AG04450 (cell line): Measurements from ENCODE around the gene USP1. TPM values are rescaled to one million over a fixed set of nuclear protein-coding genes. Genes with fewer than 3 reads are reported as not detected.

Source experiments
- CTCF ChIA-PET: fragments of 300-600, 350-600 bp; formaldehyde crosslinking; extraction: SDS; loops from one replicate; lab custom pipeline; 2022; ENCODE audit warnings: antibody characterized with exemption, inconsistent platforms; lab: Charles Lee
- POLR2A ChIA-PET: fragments of 350-600 bp; formaldehyde crosslinking; extraction: SDS; loops from one replicate; lab custom pipeline; 2021; ENCODE audit warnings: antibody characterized with exemption, inconsistent platforms; lab: Yijun Ruan, JAX
- DNase-seq: peaks from one replicate; pipeline ENCODE4 v3.0.0-alpha.2; 2011; ENCODE audit warnings: low read depth, low spot score
- H3K27ac ChIP-seq: one replicate; pipeline ENCODE4 v1.5.1; 2012; ENCODE audit warnings: low read depth, low read length, control low read depth
- H3K27me3 ChIP-seq: one replicate; pipeline ENCODE4 v1.6.0; 2012; ENCODE audit warnings: low read length; ENCODE audit not compliant: control insufficient read depth, insufficient read depth
- H3K4me3 ChIP-seq: 2 replicates; pipeline ENCODE4 v1.5.1; 2011; ENCODE audit warnings: mild to moderate bottlenecking, low read depth, low read length, control low read depth
- H3K9me3 ChIP-seq: 2 replicates; pipeline ENCODE4 v1.5.1; 2012; ENCODE audit warnings: low read length; ENCODE audit not compliant: control insufficient read depth, insufficient read depth
- CTCF ChIP-seq: IDR thresholded peaks from 2 replicates; pipeline ENCODE4 v1.5.1; 2011; ENCODE audit warnings: low read depth, low read length, control low read depth, inconsistent platforms
- polyA plus RNA-seq: library from polyadenylated mRNA; depleted of rRNA; stranded (reverse); fragments of >200 nt; gene quantifications from 2 replicates; pipeline ENCODE4 v1.2.3, GENCODE V29; 2011

Gene USP1
- polyA plus RNA-seq, 1 experiment, result 13.8 TPM

DNA sequence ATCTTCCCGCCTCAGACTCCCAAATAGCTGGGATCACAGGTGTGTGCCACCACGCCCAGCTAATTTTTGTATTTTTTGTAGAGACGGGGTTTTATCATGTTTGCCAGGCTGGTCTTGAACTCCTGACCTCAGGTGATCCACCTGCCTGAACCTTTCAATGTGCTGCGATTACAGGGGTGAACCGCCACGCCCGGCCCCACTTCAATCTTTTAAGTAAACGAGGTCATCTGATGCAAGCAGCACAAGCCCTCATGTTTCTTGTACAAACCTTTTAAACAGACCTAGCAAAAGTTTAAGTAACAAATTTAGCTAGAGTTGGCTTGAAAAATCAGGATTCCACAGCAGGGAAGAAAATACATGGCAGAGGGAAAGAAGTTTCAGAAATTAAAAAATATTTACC, 21.2 kb upstream of the USP1 start:
- CTCF ChIA-PET, result interaction anchor here (0.9 to 1.5 kb wide), 3 partner anchors 8 to 240 kb away, joined by 3 to 11 read pairs (median 4); no protein-coding TSS in a partner anchor
- no peaks in the 10 kb centered on the region for H3K9me3 ChIP-seq
- DNase-seq, result no peak
- TF ChIP-seq CTCF, result no peak
- H3K27ac ChIP-seq, result no peak overlapping the region
- H3K4me3 ChIP-seq, result no peak overlapping the region
- no peaks in the 10 kb centered on the region for H3K27me3 ChIP-seq
- POLR2A ChIA-PET, result no interaction called here

DNA sequence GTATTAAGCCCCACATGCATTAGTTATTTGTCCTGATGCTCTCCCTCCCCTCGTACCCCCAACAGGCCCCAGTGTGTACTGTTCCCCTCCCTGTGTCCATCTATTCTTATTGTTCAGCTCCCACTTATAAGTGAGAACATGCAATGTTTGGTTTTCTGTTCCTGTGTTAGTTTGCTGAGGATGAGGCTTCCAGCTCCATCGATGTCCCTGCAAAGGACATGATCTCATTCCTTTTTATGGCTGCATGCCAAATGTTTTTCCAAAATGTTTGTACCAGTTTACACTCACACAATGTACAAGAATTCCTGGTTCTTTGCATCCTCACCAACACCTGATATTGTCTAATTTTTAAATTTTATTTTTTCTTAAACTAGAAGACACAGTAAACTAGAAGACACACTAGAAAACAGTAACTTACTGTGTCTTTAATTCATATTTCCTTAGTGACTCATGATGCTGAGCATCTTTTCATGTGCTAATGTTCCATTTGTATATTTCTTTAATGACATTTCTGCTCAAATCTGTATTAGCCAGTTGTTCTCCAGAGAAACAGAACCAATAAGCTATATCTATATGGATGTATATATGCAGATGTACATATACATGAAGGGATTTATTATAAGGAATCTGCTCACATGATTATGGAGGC, 19.4 kb upstream of the USP1 start:
- CTCF ChIA-PET, result interaction anchor here (1.1 to 2.1 kb wide), 5 partner anchors 10 to 335 kb away, joined by 4 to 6 read pairs (median 5); no protein-coding TSS in a partner anchor
- POLR2A ChIA-PET, result no interaction called here

GRCh38 chr1:62420214-62420613, 16.6 kb upstream of the USP1 start:
- Histone ChIP-seq H3K27me3 (no peaks in the 10 kb centered on the region), H3K4me3 (no peak overlapping the region), H3K9me3 (no peaks in the 10 kb centered on the region), H3K27ac (no peak overlapping the region)
- TF ChIP-seq CTCF, result no peak
- ChIA-PET POLR2A (no interaction called here), CTCF (interaction anchor here (0.7 kb wide), 1 partner anchor 29 kb away, joined by 3 read pairs; no protein-coding TSS in a partner anchor)
- no peak for DNase-seq

More for the DNA sequence above, 19.4 kb upstream of the USP1 start:
- Histone ChIP-seq H3K9me3 (no peaks in the 10 kb centered on the region), H3K27ac (no peak overlapping the region), H3K4me3 (no peak overlapping the region), H3K27me3 (no peaks in the 10 kb centered on the region)
- no peak for DNase-seq
- no peak for TF ChIP-seq CTCF

DNA sequence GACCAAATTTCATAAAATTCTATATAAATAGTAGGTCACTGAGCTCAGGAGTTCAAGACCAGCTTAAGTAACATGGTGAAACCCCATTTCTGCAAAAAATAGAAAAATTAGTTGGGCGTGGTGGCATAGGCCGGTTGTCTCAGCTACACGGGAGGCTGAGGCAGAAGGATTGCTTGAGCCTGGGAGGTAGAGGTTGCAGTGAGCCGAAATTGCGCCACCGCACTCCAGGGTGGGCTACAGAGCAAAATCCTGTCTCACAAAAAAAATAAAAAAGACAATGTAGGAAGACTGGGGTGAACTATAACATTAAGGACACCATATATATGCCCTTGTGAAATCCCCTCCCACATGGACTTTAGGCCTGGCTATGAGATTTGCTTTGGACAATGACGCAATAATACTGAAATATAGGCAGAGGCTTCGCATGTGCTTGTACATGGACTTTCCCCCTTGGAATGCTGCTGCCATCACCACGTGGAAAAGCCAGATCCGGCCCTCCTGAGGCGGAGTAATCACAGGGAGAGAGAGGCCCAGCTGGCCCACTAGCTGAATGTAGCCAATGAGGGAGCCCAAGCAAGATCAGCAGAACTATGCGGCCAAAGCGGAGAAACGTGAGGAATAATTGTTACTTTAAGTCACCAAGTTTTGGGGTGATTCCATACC, 13.1 kb upstream of the USP1 start:
- DNase-seq, result no peak
- Histone ChIP-seq H3K27me3 (no peaks in the 10 kb centered on the region), H3K4me3 (no peak overlapping the region), H3K9me3 (no peaks in the 10 kb centered on the region), H3K27ac (no peak overlapping the region)
- no peak for TF ChIP-seq CTCF
- ChIA-PET POLR2A (no interaction called here), CTCF (no interaction called here)

DNA sequence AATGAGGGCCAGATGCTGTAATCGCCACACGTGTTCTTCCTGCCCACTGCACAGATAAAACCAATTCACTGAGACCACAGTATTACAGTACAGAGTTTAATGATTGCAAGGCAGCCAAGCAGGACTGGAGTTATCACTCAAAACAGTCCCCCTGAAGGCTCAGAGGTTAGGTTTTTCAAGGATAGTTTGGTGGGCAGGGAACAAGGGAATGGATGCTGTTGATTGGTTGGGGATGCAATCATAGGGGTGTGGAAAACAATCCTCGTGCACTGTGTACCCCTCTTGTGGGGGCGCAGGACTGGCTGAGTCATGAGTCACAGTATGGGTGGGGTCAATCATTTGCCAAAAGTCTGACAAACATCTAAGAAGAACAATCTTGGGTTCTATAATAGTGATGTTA, 12.4 kb upstream of the USP1 start:
- Histone ChIP-seq H3K9me3 (no peaks in the 10 kb centered on the region), H3K27me3 (no peaks in the 10 kb centered on the region), H3K4me3 (no peak overlapping the region), H3K27ac (no peak overlapping the region)
- no peak for TF ChIP-seq CTCF
- DNase-seq, result no peak
- ChIA-PET CTCF (no interaction called here), POLR2A (no interaction called here)
